ENCODE measurements around the gene SCD5.

Gene SCD5

DNA sequence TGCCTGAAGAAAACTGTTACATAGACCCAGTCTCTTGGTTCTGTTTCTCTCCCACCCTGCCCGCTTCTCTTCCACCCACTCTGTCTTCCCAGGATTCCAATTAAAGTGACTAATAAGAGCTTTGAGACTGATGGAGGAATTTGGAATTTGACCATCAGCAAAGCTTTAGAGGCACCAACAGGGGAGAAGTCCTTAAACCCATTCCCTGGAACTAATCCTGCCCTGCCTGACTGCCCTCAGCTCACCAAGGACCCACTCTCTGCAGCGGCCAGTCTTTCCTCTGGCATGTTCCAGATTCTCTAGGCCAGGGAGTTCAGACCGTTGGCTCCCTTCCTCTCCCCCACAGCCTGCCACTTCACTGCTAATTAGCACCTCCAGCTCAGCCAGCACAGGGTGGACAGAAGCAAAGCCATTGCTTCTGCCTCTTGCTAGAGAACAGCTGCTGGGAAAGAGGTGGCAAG is 23.9 kb downstream of the SCD5 start:
- no peak for DNase-seq (ENCODE audit: low read depth in 3 of 3, low spot score in 1 of 3)

DNA sequence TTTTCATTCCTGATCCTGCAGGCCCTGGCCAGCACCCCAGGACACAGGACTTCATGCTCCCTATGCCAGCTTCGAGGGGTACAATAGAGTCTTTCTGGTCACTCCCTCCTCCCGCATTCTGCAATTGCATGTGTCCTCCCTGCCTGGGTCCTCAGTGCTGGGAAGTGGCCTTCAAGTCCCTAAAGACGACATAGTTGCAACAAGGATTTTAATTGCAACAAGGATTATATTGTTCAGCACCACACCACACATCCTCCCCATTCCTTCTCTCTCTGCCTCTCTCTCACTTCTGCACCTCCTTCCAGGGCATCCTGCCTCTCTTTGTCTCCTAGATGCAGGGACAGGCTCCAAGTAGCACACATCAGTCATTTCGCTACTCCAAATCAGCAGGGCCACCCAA is 25.5 kb downstream of the SCD5 start:
- DNase-seq (ENCODE audit: low read depth in 3 of 3, low spot score in 1 of 3), result no peak

DNA sequence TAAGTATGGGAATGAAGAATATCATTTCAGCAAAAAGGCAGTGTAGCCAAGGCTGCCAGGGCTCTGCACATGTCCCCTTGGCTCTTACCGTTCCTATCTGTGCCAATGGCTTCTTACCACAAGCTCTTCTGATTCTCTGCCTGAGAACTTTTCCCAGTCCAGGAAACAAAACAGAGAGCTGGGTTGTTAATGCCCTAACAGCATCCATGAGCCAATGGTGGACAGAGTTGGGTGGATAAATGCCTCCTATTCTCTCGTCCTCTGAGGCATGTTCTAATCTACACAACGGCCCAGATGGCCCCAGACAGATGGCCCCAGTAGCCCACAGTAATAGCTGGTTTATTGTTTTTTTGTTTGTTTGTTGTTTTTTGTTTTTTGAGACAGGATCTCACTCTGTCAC is 28.0 kb downstream of the SCD5 start:
- DNase-seq (ENCODE audit: low read depth in 3 of 3, low spot score in 1 of 3), result no peak

GRCh38 chr4:82765134-82765533 is 33.5 kb downstream of the SCD5 start:
- DNase-seq (ENCODE audit: low read depth in 3 of 3, low spot score in 1 of 3), result no peak

GRCh38 chr4:82761229-82761628 is 37.4 kb downstream of the SCD5 start:
- no peak for DNase-seq (ENCODE audit: low read depth in 3 of 3, low spot score in 1 of 3)

- no peak for DNase-seq (ENCODE audit: low read depth in 3 of 3, low spot score in 1 of 3)
Measured at GRCh38 chr4:82758701-82759685, 39.6 kb downstream of the SCD5 start.

DNA sequence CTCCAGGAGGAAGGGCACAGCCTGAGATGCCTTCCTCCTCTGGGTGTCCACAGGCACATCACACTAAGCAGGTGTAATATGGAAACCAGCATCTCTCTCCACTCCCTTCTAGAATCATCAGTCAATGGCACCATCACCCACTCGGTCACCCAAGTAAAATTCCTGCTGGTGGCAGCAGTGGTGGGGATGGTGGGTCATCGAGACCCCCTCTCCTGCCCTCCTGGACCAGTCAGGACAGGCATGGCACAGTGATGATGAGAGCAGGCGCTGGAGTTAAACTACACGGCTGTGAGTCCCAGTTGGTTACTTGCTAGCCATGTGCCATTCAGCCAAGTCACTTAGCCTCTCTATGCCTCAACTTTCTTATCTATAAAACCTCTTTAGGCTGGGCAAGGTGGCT is 42.5 kb downstream of the SCD5 start:
- DNase-seq (ENCODE audit: low read depth in 3 of 3, low spot score in 1 of 3), result no peak

DNA sequence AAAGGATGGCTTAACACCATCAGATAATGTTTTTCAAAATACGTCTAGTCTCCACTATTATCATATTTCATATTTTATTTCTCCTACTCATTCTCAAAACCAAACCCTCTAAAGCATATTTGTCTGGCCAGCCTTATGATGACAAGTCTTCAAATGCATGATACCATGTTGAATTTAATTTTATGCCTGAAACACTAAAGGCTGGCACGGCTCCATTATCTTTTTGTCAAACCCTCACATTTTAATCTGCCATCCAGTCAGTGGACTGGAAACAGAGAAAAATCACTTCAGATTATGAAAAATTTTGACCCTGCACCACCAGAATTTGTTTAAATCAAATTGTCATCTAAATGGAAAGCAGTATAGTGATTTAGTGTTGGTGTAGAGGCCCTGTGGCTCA is 42.9 kb downstream of the SCD5 start:
- no peak for DNase-seq (ENCODE audit: low read depth in 3 of 3, low spot score in 1 of 3)

DNA sequence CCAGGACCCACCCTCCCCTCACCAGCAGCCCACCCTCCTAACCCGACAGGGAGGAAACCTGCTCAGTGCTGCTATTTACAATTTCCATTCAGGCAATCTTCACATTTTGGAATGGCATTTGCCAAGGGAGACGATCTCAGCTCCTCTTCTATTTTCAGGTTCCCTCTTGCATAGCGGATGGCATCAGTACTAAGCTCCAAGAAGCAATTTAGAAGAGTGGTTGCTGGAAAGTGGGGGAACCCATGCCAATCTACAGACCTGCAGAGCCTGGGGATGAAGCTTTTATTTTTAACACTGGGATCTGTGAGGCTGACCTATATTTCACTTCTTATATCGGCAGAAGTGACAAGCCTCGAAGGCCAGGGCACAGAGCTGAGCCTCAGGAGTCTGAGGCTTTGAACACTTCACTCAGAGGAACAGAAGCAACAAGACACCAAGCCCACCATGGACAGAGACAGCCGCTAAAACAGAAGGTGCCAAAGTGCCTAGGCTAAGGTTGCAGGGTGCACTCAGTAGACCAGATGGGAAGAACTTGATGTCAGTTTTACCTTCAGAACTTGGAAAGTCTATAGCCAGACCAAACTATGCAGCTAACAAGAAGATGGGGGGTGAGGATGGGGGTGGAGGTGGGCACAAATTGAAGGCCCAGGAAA is 44.0 kb downstream of the SCD5 start:
- no peak for DNase-seq (ENCODE audit: low read depth in 3 of 3, low spot score in 1 of 3)

- DNase-seq (ENCODE audit: low read depth in 3 of 3, low spot score in 1 of 3), result no peak
Measured at GRCh38 chr4:82753725-82754410, 44.7 kb downstream of the SCD5 start.

- no peak for DNase-seq (ENCODE audit: low read depth in 3 of 3, low spot score in 1 of 3)
Measured at GRCh38 chr4:82753238-82753637, 45.4 kb downstream of the SCD5 start.

- no peak for DNase-seq (ENCODE audit: low read depth in 3 of 3, low spot score in 1 of 3)
Measured at GRCh38 chr4:82748810-82749470, 49.7 kb downstream of the SCD5 start.

DNA sequence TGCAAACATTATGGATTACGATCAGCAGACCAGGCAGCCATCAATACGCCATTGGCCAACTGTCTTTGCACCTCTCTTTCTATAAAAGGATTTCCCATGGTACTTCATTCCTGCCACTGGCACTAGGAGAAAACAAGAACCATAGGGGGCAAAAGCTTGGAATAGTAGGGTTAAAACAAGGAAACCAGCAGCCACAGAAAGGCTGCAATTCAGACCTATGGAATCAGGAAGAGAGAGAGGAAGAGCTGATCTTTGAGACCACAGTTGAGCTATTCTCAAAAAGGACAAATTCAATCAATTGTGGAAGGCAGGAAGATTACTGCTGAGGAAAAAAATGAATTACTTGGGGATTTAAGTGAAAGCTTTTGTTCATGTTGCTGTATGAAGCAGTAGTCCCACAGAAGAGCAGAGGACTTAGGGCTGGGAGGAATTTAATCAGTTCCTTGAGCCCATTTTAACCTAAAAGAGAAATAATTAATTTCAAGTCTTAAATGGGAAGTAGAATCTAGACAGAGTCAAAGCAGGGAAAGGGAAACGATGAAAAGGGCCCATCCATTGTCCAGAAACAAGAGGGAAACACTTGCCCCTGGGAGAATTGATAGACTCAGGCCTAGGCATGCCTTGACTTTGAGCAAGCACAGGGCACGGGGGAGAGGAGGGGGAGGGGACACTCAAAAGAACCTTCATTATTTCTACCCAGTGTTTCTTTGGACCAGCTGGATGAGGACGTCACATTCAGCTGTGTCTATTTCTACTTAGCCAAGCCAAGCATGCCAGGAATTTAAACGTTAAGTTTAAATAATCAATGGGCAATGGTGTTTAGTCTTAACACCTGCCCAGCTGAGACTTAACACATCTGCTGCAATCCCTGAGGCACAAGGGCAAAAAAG is 50.7 kb downstream of the SCD5 start:
- no peak for DNase-seq (ENCODE audit: low read depth in 3 of 3, low spot score in 1 of 3)

GRCh38 chr4:82746705-82747574 is 51.7 kb downstream of the SCD5 start:
- no peak for DNase-seq (ENCODE audit: low read depth in 3 of 3, low spot score in 1 of 3)

DNA sequence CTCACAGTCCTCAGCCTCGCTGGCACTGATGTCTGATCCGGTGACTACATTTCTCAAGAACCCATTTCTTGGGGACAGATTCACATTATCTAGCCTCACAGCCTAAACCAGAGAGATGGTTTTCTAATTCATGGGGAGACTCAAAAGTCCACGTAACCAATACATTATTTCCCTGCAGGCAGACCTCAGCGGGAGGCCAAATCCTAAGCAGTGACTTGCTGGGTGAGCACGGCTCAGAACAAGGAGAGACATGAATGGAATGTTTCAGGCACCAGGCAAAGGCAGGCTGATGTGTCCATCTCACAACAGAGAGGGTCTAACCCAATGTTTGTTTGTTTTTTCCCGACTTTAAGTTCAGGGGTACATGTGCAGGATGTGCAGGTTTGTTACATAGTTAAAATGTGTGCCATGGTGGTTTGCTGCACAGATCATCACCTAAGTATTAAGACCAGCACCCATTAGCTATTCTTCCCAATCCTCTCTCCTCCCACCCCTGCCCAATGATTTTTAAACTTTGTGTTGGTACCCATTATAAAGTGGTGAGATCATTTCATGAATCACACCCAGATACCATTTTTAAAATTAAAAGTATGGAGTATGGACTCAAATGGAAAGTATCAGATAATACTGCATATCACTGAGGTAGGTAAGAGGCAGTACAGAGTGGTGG is 53.3 kb downstream of the SCD5 start:
- DNase-seq (ENCODE audit: low read depth in 3 of 3, low spot score in 1 of 3), result no peak

- DNase-seq (ENCODE audit: low read depth in 3 of 3, low spot score in 1 of 3), result no peak
Measured at GRCh38 chr4:82744284-82744968, 54.2 kb downstream of the SCD5 start.

- DNase-seq (ENCODE audit: low read depth in 3 of 3, low spot score in 1 of 3), result no peak
Measured at GRCh38 chr4:82741188-82741587, 57.4 kb downstream of the SCD5 start.

All from stimulated activated CD4-positive, alpha-beta T cell treated with anti-CD3 and anti-CD28 coated beads, TNF-alpha, amount 100 ng/mL, for 1 hour (primary cell).